Inflammatory macrophage (primary cell): ENCODE results near the gene SH3TC1.
A peak's percentile ranks its signal among the peaks of the same experiment; 100 is the strongest.

Experiments
- DNase-seq, 2 donors: peaks; one replicate each; pipeline ENCODE4 v3.0.0-alpha.2; 2020 to 2022

The SH3TC1 gene

DNA sequence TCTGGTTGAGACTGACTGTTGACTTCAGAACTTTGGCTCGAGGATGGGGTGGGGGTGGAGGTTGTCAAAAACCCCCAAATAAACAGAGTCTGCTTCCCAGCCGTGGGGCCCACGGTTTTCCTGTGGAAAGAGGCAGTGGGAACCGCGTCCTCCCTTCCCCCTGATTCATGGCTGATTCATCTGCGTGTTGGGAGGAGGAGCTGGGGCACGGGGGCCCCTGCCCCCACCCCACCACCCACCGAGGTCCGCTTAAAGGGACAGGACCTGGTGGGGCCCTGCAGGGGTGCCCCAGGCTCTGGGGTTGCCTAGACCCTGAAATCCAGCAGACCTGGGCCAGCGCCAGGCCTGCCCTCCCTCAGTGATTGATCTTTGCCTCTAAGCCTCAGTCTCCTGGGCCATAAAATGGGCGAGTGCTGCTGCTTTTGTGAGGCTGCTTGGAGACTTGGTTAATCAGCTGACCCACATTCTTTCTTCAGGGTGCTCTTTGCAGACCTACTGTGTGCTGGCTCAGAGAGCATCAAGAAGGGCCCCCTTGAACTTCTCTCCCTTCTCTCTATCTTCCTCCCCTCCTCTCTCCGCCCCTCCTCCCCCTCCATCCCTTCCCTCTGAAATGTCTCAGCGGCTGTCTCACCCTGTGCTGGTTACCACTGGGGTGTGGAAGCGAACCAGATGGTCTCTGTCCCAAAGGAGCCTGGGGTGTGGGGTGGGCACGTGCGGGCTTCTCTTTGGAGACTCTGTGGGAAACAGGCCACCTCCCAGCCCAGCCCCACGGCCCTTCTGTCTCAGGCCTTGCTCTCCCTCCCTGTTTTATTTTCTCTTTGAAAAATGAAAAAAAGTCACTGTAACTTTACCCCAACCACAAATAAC is 79.6 kb downstream of the SH3TC1 start:
- peak in 1 of 2 donors; percentile 58 for DNase-seq

DNA sequence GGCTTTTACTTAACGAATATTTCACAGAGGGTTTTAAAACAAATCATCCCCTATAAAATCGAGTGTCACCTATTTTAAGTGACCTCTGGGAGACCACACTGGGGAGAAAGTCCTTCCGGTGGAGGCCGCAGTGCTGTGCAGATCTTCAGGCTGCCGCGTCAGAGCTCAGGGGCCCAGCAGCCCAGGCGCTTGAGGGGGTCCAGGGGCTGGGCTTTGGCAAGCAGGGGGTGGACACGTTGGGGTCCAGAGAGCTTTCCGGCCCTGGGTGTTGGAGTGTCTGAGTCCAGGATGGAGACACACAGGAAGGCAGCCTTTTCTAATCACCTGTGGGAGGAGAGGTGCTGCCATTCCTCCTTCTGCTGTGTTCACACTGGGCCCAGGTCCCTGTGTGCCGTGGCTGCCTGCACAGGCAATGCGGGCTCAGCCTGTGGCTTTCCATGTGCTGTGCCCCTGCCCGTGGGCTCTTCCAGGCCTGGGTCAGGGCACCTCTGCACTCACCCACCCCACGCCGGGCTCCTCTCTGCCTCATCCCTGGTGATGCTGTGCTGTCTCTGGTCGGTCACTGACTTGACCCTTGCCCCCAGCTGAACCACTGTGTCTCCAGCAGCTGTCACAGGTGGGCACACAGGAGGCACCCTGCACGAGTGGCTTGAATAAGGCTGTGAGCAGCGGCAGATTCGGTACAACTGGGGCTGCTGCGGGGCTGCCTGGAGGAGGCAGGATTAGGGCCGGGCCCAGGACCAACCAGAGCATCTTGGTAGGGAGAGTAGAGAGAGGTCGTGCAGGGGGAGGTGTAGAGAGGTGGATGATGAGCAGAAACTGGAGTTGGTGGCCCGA is 80.4 kb downstream of the SH3TC1 start:
- no peak for DNase-seq

DNA sequence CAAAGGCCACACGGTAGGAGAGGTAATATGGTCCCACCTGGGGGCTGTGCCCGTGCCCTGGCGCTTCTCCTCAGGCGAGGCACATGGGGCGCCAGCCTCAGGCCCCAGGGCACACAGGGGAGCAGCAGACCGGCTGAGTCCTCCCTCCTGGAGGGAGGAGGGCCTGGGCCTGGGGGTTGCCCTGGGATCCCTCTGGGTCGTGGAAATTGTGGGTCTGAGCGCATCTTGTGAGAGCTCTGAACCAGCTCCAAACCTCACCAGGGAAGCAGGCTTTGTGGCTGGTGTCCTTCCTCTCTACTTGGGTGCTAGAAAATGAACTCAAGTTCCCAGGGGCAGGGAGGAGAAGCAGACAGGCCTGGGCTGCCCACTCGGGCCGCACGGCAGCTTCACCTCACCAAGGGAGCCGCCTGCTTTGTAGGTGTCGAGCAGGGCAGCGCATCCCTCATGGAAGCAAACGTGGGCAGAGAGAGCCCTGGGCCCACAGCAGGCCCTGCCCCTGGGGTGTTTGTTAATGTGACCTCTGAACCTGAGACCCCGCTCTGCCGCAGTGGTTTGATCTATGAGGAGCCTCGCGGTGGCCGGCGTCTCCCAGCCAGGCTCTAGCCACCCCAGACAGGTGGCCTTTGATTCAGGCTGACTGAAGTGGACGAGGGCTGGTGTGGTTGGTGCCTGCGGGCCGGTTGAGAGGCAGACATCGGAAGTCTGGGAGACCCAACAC is 81.2 kb downstream of the SH3TC1 start:
- no peak for DNase-seq

DNA sequence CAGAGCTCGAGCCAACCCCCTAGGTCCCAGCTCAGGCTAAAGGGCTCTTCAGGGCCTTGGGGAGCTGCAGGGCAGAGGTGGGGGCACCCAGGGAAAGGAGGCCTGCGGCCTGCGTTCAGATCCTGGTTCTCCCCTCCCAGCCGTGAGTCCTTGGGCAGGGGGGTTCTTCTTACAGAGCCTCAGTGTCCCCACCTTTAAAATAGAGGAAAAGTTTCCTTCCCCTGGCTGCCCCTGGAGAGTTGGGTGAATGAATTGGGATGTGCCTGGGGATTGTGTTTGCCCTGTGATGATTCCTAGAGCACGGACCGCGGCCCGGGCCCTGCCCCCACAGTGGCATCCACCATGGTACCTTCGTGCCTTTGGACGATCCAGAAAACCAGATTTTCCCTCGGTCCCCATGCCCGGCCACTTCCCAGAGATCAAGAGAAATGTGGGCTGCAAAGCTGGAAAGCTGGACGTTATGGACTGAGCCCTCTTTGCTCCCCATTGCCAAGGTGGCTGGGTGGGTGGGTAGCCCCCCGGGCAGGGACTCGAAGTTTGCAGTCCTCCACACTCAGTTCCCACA is 81.9 kb downstream of the SH3TC1 start:
- no peak for DNase-seq

DNA sequence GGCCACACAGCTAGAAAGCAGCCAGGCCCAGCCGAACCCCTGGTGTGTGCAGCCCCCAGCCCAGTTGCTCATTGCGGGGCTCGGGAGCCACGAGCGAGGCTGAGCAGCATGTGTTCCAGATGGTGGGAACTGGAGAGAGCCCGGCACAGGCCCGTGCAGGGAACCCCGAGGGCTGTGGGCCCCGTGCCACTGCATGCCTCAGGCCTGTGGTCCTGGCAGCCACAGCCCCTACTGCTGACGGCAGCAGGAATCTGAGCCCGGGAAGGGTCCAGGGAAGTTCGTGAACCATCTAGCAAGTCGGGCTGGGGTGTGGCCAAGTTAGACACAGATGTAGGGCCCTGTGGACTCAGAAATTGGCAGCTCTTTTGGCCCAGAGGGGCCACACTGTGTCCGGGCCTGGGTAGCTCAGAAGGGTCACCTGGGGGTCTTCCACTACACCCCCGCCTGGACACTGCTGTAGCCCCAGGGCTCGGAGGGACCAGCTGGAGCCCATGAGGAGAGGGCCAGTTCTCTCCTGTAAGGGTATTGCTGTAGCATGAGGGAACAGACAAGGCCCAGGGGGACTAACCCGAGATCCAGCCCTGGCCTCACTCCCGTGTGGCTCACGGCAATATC is 82.5 kb downstream of the SH3TC1 start:
- DNase-seq = no peak

DNA sequence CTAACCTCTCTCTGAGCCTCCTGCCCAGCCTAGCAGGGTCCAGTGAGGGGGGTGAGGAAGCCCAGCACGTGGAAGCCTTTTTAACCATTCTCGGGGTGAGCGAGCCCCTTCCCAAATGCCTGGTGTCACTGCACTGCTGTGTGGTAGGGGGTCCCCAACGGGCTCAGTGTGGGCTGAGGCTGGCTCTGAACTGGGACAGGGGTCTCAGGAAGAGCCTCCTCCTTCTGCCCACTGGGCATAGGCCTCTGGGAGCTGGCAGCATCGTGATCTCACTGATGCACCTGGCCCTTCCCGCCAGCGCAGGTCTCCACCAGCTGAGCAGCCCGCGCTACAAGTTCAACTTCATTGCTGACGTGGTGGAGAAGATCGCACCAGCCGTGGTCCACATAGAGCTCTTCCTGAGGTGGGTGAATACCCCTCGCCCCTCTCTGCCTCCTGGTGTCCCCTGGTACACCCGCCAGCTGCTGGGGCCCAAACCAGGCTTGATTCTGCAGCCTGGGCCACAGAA is 83.1 kb downstream of the SH3TC1 start:
- no peak for DNase-seq

DNA sequence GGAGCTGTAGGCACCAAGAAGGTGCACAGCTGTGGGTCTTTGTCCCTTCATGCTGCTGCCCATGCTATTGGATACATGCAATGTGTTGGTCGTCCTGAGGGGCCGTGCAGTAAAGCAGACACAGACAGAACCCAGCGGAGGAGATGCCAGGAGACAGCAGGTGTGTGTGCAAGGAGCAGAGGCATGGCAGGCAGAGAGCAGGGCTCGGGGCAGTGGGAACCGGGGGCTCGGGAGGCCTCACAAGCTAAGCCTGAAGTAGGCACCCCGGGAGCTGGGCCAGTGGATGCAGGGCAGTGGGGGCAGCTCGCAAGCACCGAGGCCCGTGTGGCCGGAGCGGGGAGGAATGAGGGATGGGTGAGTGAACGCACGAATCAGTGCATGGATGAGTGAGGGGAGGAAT is 83.7 kb downstream of the SH3TC1 start:
- DNase-seq = no peak

DNA sequence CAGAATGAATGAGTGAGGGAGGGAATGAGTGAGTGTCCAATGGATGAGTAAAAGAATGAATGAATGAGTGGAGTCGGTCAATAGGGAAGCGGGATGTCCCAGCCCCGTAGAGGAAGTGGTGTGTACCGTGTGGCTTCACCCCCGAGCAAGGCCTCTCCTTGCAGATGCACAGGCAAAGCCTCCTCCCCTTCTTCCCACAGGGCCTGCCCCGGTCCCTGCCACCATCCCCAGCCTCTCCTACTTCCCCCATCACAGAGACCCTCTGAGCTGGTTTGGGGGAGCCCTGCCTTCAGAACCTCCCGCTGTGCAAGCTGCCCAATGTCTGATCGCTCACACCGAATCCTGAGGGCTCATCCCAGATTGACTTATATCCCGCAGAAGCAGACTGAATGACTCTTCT is 84.1 kb downstream of the SH3TC1 start:
- peak in 1 of 2 donors; percentile 23 for DNase-seq

DNA sequence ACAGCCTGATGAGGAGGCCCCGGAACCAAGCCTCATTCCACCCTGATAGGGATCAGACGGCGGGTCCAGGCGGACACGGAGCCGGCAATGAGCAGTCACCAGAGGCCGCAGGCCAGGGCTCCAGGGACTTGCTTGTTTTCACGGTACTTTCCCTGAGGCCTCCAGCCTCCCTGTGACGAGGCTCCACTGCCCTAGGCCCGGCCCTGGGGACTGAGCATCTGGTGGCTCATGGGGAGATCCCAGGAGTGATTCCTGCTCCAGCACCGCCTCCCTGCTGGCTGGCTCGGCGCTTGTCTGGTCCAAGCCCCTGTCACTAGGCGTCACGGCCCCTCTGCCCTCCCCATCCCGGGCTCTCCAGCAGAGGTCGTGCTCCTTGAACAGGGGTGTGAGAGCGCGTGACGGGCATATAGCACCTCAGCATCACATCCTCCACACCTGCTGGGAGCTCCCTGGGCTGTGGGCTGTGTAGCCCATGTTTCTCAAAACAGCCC is 84.6 kb downstream of the SH3TC1 start:
- DNase-seq = no peak

DNA sequence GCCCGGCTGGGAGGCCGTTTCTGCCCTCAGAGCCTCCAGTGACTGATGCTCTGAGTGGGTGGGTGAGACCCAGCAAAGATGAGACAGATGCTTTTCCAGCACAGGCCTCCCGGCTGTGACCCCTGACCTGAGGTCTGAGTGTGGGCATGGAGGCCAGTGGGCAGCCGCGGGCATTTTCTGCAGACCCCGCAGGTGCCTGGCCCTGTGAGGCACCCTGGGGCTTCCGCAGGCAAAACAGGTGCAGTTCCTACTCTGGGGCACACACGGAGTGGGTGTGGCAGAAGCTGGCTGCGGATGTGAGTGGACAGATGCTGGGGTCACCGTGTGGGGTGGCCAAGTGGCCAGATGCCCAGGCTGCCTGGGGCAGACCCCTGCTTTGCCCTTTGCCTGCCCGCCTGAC is 85.3 kb downstream of the SH3TC1 start:
- DNase-seq = no peak

DNA sequence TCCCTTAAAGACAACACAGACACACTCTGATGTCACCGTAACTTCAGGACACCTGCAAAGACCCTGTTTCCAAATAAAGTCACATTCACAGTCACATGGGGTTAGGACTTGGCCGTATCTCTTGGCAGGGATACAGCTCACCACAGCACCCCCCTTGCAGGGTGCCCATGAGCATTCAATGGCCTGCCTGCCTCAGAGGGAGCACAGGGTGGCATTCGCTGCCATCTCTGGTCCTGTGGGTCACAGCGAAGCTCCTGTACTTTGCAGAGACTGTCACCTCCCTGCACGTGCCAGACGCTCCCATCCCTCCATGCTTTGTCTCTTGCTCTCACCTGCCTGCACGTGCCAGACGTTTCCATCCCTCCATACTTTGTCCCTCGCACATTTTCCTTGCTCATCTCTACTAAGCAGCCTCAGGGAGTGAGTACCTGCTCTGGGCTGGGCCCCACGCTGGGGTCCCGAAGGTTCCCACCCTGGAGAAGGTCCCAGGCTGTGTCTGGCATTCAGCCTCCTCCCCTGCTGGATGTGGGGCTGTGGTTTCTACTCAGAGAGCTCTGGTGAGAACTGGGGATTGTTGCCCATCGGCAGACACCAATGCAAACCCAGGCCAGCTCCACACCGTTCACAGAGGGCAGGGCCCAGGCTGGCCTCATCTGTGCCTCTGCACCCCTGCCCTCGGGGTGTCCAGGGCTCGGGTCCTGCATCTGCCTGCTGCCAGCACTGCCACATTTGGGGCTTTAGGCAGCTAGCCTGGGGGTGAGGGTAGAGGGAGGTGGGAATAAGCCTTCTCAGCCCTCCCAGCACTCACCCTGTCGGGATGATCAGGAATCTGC is 86.3 kb downstream of the SH3TC1 start:
- DNase-seq = no peak

DNA sequence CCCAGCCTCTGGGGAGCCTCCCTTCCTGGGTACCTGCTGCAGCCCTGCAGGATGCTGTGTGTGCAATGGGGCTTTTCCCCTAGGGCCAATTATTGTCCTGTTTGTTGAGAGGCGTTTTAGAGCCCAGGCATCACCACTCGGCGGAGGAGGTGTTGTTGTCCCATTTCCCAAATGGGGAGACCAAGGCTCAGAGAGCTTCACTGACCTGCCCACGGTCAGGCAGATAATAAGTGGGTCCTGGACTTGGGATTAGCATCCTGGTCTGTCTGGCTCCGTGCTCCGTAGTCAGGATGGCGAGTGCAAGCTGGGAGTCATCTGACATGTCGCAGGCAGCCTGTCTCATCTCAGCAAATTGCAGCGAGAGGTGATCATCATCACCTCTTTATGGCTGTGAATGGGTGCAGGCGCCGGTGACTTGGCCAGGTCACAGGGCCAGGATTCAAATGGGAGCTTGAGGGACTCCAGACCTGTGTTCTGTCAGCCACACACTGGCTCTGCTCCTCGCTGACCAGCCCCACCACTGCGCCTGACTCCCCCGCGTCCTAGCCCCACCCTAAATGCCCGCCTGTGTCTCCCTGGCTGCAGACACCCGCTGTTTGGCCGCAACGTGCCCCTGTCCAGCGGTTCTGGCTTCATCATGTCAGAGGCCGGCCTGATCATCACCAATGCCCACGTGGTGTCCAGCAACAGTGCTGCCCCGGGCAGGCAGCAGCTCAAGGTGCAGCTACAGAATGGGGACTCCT is 87.1 kb downstream of the SH3TC1 start:
- DNase-seq = no peak

DNA sequence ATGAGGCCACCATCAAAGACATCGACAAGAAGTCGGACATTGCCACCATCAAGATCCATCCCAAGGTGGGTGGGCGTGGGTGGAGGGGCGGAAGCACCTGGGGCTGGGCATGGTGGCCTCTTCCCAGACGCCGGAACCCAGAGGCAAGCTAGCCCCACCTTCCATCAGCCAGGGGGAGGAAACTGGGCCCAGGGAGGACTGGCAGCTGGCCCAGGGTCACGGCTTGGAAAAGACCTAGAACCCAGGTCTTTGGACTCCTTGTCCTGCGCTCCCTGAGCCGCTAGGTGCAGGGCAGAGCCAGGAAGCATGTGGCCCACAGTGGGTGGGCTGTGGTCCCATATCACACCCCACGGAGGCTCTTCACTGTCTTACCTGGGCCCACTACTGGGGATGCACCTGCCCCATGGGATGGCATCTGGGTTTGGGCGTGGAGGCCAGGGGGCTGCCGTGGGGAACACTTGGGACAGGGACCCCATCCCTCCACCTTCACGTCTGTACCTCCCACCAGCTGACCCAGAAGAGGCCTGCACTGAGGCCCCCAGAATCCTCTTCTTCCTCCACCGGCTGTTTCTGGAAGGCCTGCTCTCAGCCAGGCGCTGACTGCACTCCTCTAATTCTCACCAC is 87.7 kb downstream of the SH3TC1 start:
- DNase-seq = no peak

DNA sequence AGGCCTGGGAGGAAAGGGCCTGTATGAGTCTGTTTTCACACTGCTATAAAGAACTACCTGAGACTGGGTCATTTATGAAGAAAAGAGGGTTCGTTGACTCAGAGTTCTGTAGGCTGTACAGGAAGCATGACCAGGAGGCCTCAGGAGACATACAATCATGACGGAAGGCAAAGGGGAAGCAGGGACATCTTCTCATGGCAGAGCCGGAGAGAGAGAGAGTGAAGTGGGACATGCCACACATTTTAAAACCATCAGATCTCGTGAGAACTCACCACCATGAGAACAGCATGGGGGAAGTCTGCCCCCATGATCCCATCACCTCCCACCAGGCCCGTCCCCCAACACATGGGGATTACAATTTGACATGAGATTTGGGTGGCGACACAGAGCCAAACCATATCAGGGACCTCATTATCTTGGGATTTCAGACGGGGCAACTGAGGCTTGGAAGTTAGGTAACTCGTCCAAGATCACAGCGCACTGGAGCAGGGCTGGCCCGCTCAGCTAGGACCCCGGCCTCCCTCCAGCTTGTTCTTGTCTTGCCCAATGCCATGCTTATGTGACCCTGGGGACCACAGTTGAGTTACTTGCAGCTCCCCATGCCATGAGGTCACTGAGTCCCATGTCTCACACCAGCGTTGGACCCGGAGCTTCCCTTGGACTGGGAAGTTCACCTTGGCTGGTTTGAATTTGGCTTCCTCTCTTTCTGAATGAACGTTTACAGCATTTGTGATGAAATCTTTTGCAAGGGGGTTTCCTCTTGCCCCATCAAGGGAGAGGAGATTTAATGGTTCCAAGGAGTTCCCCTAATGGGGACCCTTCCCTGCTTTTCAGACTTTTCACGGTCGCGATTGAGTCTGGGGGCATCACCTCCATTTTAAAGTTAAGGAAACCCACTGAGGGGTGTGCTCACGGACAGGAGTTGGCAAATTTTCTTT is 88.5 kb downstream of the SH3TC1 start:
- DNase-seq = peak in 1 of 2 donors; percentile 17

DNA sequence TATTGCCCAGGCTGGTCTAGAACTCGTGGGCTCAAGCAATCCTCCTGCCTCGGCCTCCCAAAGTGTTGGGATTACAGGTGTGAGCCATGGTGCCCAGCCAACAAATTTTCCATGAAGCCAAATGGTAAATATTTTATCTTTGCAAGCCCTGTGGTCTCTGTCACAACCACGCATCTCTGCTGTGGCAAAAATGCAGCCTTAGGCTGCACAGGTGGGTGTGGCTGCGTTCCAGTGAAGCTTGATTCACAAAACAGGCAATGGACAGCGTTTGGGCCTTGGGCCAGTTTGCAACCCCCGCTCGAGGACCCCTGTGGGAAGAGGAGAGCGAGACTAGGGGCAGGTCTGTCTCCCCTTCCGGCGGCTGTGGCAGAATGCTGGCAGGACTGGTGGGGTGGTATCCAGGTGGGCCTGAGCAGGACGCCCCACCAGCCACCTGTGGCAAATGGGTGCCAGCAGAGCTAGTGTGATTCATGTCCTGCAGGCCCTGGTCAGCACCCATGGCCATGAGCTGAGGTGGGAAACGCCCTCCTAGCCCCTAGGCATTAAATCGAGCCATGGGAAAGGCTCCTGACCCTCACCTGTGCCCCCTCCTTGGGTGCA is 90.2 kb downstream of the SH3TC1 start:
- no peak for DNase-seq

DNA sequence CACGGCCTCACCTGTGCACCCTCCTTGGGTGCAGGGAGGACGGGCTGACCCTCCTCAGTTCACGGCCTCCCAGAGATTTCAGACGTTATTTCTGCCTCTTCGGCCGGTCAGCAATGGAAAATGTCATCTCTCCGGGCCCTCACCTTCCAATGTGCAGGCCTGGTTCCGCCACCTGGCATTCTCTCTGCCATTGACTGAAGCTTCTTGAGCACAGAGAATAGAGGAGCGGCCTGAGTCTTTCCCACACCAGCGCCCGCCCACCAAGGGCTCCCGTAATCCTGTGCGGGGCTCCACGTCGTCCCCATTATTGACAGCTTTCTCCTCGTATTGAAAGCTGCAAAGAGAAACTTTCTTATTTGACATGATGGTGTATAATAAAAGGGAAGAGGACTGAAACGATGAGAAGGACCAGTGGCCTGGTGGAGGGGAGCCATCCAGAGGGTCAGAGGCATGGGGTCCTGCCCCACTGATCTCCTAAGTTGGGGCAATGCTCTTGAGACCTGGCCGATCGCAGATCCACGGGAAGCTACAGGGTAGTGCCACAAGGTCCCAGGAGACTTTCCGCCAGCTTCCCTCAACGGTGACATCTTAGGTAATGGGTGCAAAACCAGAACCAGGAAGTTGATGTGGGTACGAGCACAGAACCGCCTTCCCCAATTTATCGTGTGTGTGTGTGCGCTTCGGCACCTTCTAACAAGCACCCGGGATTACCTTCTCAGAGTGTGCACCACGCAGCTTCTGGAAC is 91.0 kb downstream of the SH3TC1 start:
- no peak for DNase-seq

DNA sequence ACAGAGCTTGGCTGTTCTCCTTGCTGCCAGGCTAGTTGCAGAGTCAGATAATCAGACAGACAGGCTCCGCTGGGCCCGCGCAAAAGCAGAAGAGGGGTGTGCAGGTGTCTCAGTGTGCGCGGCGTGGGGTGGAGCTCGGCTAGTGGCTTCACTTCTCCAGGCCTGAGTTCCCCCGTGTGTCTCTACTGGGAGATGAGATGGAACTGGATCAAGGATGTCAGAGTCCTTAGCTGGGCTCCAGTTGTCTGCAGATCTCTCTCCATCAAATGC is 91.5 kb downstream of the SH3TC1 start:
- no peak for DNase-seq
